ENCODE measurements around the gene OR11G2. TPM values are rescaled to one million over a fixed set of nuclear protein-coding genes. Genes with fewer than 3 reads are reported as not detected.
"Not testable (repeated sequence)": the region's sequence is repeated elsewhere in the genome, so short reads cannot be mapped to it uniquely, and the experiment has no call there.

OR11G2 gene, protein sequence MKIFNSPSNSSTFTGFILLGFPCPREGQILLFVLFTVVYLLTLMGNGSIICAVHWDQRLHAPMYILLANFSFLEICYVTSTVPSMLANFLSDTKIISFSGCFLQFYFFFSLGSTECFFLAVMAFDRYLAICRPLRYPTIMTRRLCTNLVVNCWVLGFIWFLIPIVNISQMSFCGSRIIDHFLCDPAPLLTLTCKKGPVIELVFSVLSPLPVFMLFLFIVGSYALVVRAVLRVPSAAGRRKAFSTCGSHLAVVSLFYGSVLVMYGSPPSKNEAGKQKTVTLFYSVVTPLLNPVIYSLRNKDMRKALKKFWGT
- not detected for total RNA-seq
- polyA plus RNA-seq: not detected

DNA sequence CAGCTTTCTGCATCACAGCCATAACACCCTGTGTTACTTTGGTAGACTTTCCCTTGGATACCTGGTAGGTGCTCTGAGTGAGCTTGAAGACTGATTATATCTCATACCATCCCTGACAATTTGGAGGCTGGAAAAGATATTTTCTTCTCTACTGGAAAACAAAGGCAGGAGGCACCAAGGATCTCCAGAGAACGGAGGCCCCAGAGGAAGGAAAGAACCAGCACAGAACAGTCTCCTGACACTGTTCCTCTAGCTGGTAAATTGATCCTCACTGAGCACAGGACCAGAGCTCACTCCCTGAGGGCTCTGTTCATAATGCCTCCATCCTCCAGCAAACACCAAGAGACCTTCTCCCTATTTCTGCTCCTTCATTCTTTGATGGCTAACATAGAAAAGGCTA lies at the start of gene OR11G2:
OR11G2 (plus strand) TSS at position 301 of the 400 bp plus-strand sequence. CDS start 6,542 bp downstream, outside the sequence.
- TF ChIP-seq, protein P1, sequence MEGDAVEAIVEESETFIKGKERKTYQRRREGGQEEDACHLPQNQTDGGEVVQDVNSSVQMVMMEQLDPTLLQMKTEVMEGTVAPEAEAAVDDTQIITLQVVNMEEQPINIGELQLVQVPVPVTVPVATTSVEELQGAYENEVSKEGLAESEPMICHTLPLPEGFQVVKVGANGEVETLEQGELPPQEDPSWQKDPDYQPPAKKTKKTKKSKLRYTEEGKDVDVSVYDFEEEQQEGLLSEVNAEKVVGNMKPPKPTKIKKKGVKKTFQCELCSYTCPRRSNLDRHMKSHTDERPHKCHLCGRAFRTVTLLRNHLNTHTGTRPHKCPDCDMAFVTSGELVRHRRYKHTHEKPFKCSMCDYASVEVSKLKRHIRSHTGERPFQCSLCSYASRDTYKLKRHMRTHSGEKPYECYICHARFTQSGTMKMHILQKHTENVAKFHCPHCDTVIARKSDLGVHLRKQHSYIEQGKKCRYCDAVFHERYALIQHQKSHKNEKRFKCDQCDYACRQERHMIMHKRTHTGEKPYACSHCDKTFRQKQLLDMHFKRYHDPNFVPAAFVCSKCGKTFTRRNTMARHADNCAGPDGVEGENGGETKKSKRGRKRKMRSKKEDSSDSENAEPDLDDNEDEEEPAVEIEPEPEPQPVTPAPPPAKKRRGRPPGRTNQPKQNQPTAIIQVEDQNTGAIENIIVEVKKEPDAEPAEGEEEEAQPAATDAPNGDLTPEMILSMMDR (IDR thresholded peaks at IDR 0.05): no peak
- Histone ChIP-seq H3K4me1 (no peaks in the 10 kb centered on the region), H3K36me3 (no peaks in the 10 kb centered on the region), H3K9me3 (no peaks in the 10 kb centered on the region), H3K27ac (no peak within 1 kb of the TSS), H3K4me3 (no peak within 1 kb of the TSS), H3K27me3 (no peaks in the 10 kb centered on the region)
- no peak for DNase-seq
- 56 to 68% methylated on average over 1 of the region's 1 CpG for WGBS, 2 donors
- ATAC-seq: no peak
- FAIRE-seq: no peak
- intact Hi-C loops (cut with DNase I): no loop called here

DNA sequence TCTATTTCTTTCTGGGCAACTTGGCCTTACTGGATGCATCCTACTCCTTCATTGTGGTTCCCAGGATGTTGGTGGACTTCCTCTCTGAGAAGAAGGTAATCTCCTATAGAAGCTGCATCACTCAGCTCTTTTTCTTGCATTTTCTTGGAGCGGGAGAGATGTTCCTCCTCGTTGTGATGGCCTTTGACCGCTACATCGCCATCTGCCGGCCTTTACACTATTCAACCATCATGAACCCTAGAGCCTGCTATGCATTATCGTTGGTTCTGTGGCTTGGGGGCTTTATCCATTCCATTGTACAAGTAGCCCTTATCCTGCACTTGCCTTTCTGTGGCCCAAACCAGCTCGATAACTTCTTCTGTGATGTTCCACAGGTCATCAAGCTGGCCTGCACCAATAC lies 46.8 kb upstream of the OR11G2 start:
- Histone ChIP-seq H3K4me1 (no peaks in the 10 kb centered on the region), H3K9me3 (no peaks in the 10 kb centered on the region), H3K4me3 (no peak overlapping the region), H3K27ac (no peak overlapping the region), H3K27me3 (no peaks in the 10 kb centered on the region), H3K36me3 (no peaks in the 10 kb centered on the region)
- 26 to 35% methylated on average over 7 of the region's 7 CpGs for WGBS, 2 donors
- intact Hi-C loops (cut with DNase I): no loop called here
- FAIRE-seq (no peak), ATAC-seq (no peak), DNase-seq (no peak)
- TF ChIP-seq, protein P1 (IDR thresholded peaks at IDR 0.05): no peak

DNA sequence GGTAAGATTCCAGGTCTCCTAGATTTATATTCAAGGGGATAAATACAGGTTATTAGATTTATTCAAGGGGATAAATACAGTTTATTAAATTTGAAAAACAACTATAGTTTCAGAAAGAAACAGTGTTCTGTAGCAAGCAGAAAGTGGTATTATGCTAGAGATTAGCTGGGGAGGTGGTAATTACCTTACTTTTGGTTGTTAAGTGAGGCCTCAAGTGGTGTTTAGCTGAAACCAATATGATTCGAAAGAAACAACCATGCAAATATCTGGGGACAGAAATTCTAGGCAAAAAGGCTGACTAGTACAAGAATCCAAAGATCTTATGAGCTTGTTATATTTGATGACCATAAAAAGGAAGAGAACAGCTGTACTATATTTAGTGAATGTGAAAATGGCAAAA lies 45.9 kb upstream of the OR11G2 start:
- DNase-seq (no peak), FAIRE-seq (no peak), ATAC-seq (no peak)
- intact Hi-C loops (cut with DNase I): no loop called here
- no peaks in the 10 kb centered on the region for H3K36me3 ChIP-seq
- TF ChIP-seq, protein P1 (IDR thresholded peaks at IDR 0.05): no peak
- H3K27me3 ChIP-seq: no peaks in the 10 kb centered on the region
- no peaks in the 10 kb centered on the region for H3K9me3 ChIP-seq
- no peak overlapping the region for H3K27ac ChIP-seq
- no peak overlapping the region for H3K4me3 ChIP-seq
- H3K4me1 ChIP-seq: no peaks in the 10 kb centered on the region
- WGBS, 2 donors: 38 to 50% methylated on average over 1 of the region's 1 CpG

DNA sequence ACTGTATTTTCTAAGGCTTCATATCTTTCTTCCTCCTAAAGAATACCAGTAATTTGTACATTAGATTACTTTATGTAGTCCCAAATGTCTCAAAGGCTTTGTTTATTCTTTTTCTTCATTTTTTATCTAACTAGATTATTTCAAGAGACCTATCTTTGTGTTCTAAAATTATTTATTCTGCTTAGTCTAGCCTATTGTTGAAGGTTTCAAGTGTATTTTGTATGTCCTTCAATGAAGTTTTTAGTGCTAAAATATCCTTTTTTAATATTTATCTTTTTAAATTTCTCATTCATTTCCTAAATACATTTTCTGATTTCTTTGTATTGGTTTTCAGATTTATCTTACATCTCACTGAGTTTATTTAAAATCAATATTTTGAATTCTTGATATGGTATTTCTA lies 26.2 kb upstream of the OR11G2 start:
- ATAC-seq (no peak), DNase-seq (no peak), FAIRE-seq (no peak)
- intact Hi-C loops (cut with DNase I): no loop called here
- Histone ChIP-seq H3K4me3 (no peak overlapping the region), H3K27ac (no peak overlapping the region), H3K4me1 (no peaks in the 10 kb centered on the region), H3K9me3 (no peaks in the 10 kb centered on the region), H3K27me3 (no peaks in the 10 kb centered on the region), H3K36me3 (no peaks in the 10 kb centered on the region)
- TF ChIP-seq, protein P1 (IDR thresholded peaks at IDR 0.05): no peak

DNA sequence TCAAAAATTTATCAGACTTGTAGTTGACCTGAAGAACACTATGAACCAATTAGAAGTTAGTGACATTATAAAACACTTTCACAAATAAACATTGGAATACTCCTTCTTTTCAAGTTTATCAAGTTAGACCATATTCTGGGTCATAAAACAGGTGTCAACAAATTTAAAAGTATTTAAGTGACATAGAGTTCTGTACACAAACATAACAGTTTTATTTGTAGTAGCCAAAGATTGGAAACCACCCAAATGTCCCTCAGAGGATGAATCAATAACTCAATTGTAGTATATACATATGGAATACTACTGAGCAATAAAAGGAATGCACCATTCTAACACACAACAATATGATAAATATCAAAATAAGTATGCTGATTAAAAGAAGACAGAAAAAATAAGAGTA lies 23.6 kb upstream of the OR11G2 start:
- no peaks in the 10 kb centered on the region for H3K4me1 ChIP-seq
- intact Hi-C loops (cut with DNase I): no loop called here
- no peak overlapping the region for H3K4me3 ChIP-seq
- H3K9me3 ChIP-seq: no peaks in the 10 kb centered on the region
- FAIRE-seq: no peak
- no peaks in the 10 kb centered on the region for H3K36me3 ChIP-seq
- DNase-seq: no peak
- ATAC-seq: no peak
- no peaks in the 10 kb centered on the region for H3K27me3 ChIP-seq
- H3K27ac ChIP-seq: no peak overlapping the region
- TF ChIP-seq, protein P1 (IDR thresholded peaks at IDR 0.05): no peak

DNA sequence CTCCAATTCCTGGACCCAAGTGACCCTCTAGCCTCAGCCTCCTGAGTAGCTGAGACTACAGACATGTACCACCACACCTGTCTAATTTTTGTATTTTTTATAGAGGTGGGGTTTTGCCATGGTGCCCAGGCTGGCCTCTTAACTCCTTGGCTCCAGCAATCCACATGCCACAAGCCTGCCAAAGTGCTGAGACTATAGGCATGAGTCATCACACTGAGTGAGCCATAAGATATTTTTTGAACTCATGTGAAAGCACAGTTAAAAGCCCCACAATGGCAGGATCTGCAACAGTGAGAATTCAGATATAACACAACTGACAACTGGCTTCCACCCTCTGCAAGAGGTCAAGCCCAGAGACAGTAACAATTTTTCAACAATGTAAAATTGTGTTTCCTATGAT lies 20.8 kb upstream of the OR11G2 start:
- H3K4me3 ChIP-seq; H3K27me3 ChIP-seq; H3K27ac ChIP-seq; H3K4me1 ChIP-seq; intact Hi-C loops (cut with DNase I); H3K36me3 ChIP-seq; DNase-seq; H3K9me3 ChIP-seq; FAIRE-seq: not testable (repeated sequence)
- ATAC-seq: peak in 2 of 4 donors; percentile 28 to 55

DNA sequence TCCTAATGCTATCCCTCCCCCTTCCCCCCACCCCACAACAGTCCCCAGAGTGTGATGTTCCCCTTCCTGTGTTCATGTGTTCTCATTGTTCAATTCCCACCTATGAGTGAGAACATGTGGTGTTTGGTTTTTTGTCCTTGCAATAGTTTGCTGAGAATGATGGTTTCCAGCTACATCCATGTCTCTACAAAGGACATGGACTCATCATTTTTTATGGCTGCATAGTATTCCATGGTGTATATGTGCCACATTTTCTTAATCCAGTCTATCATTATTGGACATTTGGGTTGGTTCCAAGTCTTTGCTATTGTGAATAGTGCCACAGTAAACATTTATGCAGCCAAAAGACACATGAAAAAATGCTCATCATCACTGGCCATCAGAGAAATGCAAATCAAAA lies 16.5 kb upstream of the OR11G2 start:
- H3K36me3 ChIP-seq; H3K27me3 ChIP-seq; DNase-seq; H3K4me3 ChIP-seq; ATAC-seq; intact Hi-C loops (cut with DNase I); H3K4me1 ChIP-seq; FAIRE-seq; H3K9me3 ChIP-seq; H3K27ac ChIP-seq: not testable (repeated sequence)

All from pancreas (tissue), 10 donors.